ENCODE measurements around the gene CDKN1B.

CDKN1B gene

GRCh38 chr12:12681061-12681765 lies 36.0 kb upstream of the CDKN1B start:
- H3K4me3 ChIP-seq (ENCODE audit: low read length): no peak overlapping the region
- DNase-seq (ENCODE audit: low read depth): no peak
- no peak for TF ChIP-seq CTCF (conservative IDR thresholded peaks at IDR 0.05; ENCODE audit: low read depth, low read length)

GRCh38 chr12:12682284-12682683 lies 34.9 kb upstream of the CDKN1B start:
- DNase-seq (ENCODE audit: low read depth): no peak
- TF ChIP-seq CTCF (conservative IDR thresholded peaks at IDR 0.05; ENCODE audit: low read depth, low read length): no peak
- no peak overlapping the region for H3K4me3 ChIP-seq (ENCODE audit: low read length)

GRCh38 chr12:12683136-12683697 lies 34.0 kb upstream of the CDKN1B start:
- no peak overlapping the region for H3K4me3 ChIP-seq (ENCODE audit: low read length)
- no peak for DNase-seq (ENCODE audit: low read depth)
- no peak for TF ChIP-seq CTCF (conservative IDR thresholded peaks at IDR 0.05; ENCODE audit: low read depth, low read length)

- DNase-seq (ENCODE audit: low read depth): no peak
- no peak for TF ChIP-seq CTCF (conservative IDR thresholded peaks at IDR 0.05; ENCODE audit: low read depth, low read length)
- H3K4me3 ChIP-seq (ENCODE audit: low read length): no peak overlapping the region
Observed at GRCh38 chr12:12683725-12684124, 33.4 kb upstream of the CDKN1B start.

- no peak for DNase-seq (ENCODE audit: low read depth)
- TF ChIP-seq CTCF (conservative IDR thresholded peaks at IDR 0.05; ENCODE audit: low read depth, low read length): no peak
- H3K4me3 ChIP-seq (ENCODE audit: low read length): no peak overlapping the region
Observed at GRCh38 chr12:12684375-12685106, 32.6 kb upstream of the CDKN1B start.

- H3K4me3 ChIP-seq (ENCODE audit: low read length): no peak overlapping the region
- TF ChIP-seq CTCF (conservative IDR thresholded peaks at IDR 0.05; ENCODE audit: low read depth, low read length): no peak
- no peak for DNase-seq (ENCODE audit: low read depth)
Observed at GRCh38 chr12:12685305-12685704, 31.9 kb upstream of the CDKN1B start.

All from retinal pigment epithelial cell (primary cell).